Endometrial microvascular endothelial cells (primary cell): ENCODE results near the gene OSBP2. TPM values are rescaled to one million over a fixed set of nuclear protein-coding genes. Genes with fewer than 3 reads are reported as not detected.
"Not testable (repeated sequence)": the region's sequence is repeated elsewhere in the genome, so short reads cannot be mapped to it uniquely, and the experiment has no call there.

Experiments used
- in situ Hi-C: cut with HindIII; loops from 2 replicates; pipeline ENCODE4 v1.10.0; 2017; ENCODE audit warnings: low sequenced_read_pairs, low pct_unique_long_range_greater_than_20kb; ENCODE audit errors: inconsistent ontology term
- total RNA-seq: library from RNA; depleted of rRNA; stranded (reverse); fragments of >200 nt; gene quantifications from one replicate; pipeline ENCODE4 v1.2.3, GENCODE V29; 2015; ENCODE audit errors: inconsistent ontology term

OSBP2 gene
- total RNA-seq, 1 donor from 2014 or later = 4.9 TPM

- in situ Hi-C loops = no loop called here
Observed at GRCh38 chr22:30673136-30673535, 21.5 kb upstream of the OSBP2 start.

- in situ Hi-C loops = no loop called here
Observed at GRCh38 chr22:30674482-30674881, 20.2 kb upstream of the OSBP2 start.

- in situ Hi-C loops = no loop called here
Observed at GRCh38 chr22:30675436-30675835, 19.2 kb upstream of the OSBP2 start.

- in situ Hi-C loops = not testable (repeated sequence)
Observed at GRCh38 chr22:30676565-30676964, 18.1 kb upstream of the OSBP2 start.

GRCh38 chr22:30679895-30680690 lies 14.6 kb upstream of the OSBP2 start:
- in situ Hi-C loops = not testable (repeated sequence)

- in situ Hi-C loops = no loop called here
Observed at GRCh38 chr22:30680991-30681770, 13.5 kb upstream of the OSBP2 start.

- in situ Hi-C loops = no loop called here
Observed at GRCh38 chr22:30681831-30682230, 12.8 kb upstream of the OSBP2 start.

- in situ Hi-C loops = no loop called here
Observed at GRCh38 chr22:30685178-30685577, 9.5 kb upstream of the OSBP2 start.

- in situ Hi-C loops = no loop called here
Observed at GRCh38 chr22:30687358-30687757, 7.3 kb upstream of the OSBP2 start.

GRCh38 chr22:30689622-30690021 lies 5.1 kb upstream of the OSBP2 start:
- in situ Hi-C loops = no loop called here

- in situ Hi-C loops = no loop called here
Observed at GRCh38 chr22:30691204-30691603, 3.5 kb upstream of the OSBP2 start.

- in situ Hi-C loops = no loop called here
Observed at GRCh38 chr22:30694171-30694639, 469 bp upstream of the OSBP2 start.

GRCh38 chr22:30695351-30695851 lies 727 bp downstream of the OSBP2 start:
- in situ Hi-C loops = no loop called here

GRCh38 chr22:30695871-30696655 lies 1.4 kb downstream of the OSBP2 start:
- in situ Hi-C loops = no loop called here

GRCh38 chr22:30697975-30698374 lies 3.3 kb downstream of the OSBP2 start:
- in situ Hi-C loops = no loop called here

GRCh38 chr22:30701872-30702271 lies 7.2 kb downstream of the OSBP2 start:
- in situ Hi-C loops = no loop called here

GRCh38 chr22:30702856-30703255 lies 8.2 kb downstream of the OSBP2 start:
- in situ Hi-C loops = no loop called here

- in situ Hi-C loops = no loop called here
Observed at GRCh38 chr22:30704978-30705377, 10.3 kb downstream of the OSBP2 start.
